ENCODE measurements around the gene HJV.
"Not testable (repeated sequence)": the region's sequence is repeated elsewhere in the genome, so short reads cannot be mapped to it uniquely, and the experiment has no call there.

The HJV gene

GRCh38 chr1:146021622-146022402 is at the start of gene HJV:
Gene HJV (minus strand): TSS chr1:146021735. CDS start chr1:146020231, 1,504 bp downstream.
- no peak for DNase-seq

- not testable (repeated sequence) for DNase-seq
These were observed 37.6 kb upstream of the HJV start for GRCh38 chr1:146059148-146059547.

- peak; percentile 42 to 77 for DNase-seq
These were observed 30.5 kb upstream of the HJV start for GRCh38 chr1:146051852-146052676.

- DNase-seq, result no peak
These were observed 29.9 kb upstream of the HJV start for GRCh38 chr1:146051452-146051851.

GRCh38 chr1:146050652-146050963 is 29.1 kb upstream of the HJV start:
- not testable (repeated sequence) for DNase-seq

GRCh38 chr1:146049866-146050651 is 28.5 kb upstream of the HJV start:
- not testable (repeated sequence) for DNase-seq

GRCh38 chr1:146049436-146049835 is 27.9 kb upstream of the HJV start:
- DNase-seq, result no peak

GRCh38 chr1:146048514-146049115 is 27.1 kb upstream of the HJV start:
- DNase-seq, result not testable (repeated sequence)

GRCh38 chr1:146046664-146047063 is 25.1 kb upstream of the HJV start:
- no peak for DNase-seq

GRCh38 chr1:146039844-146040194 is 18.3 kb upstream of the HJV start:
- DNase-seq, result no peak

GRCh38 chr1:146036965-146037646 is 15.6 kb upstream of the HJV start:
- peak in 1 of 2 experiments; percentile 23 for DNase-seq

- no peak for DNase-seq
These were observed 14.9 kb upstream of the HJV start for GRCh38 chr1:146036241-146036964.

GRCh38 chr1:146035048-146035423 is 13.5 kb upstream of the HJV start:
- DNase-seq, result no peak

- no peak for DNase-seq
These were observed 11.2 kb upstream of the HJV start for GRCh38 chr1:146032631-146033219.

GRCh38 chr1:146031476-146031875 is 9.9 kb upstream of the HJV start:
- no peak for DNase-seq

- no peak for DNase-seq
These were observed 7.6 kb upstream of the HJV start for GRCh38 chr1:146029117-146029516.

GRCh38 chr1:146026650-146027049 is 5.1 kb upstream of the HJV start:
- DNase-seq, result not testable (repeated sequence)

GRCh38 chr1:146025787-146026495 is 4.4 kb upstream of the HJV start:
- not testable (repeated sequence) for DNase-seq

GRCh38 chr1:146022403-146023127 is 1.0 kb upstream of the HJV start:
- DNase-seq, result no peak

- DNase-seq, result no peak
These were observed 487 bp downstream of the HJV start for GRCh38 chr1:146021050-146021445.
